ENCODE data around the gene SNX8. TPM values are rescaled to one million over a fixed set of nuclear protein-coding genes. Genes with fewer than 3 reads are reported as not detected.

Gene SNX8
- total RNA-seq, 1 experiment from 2014 or later: 86.6 TPM

DNA sequence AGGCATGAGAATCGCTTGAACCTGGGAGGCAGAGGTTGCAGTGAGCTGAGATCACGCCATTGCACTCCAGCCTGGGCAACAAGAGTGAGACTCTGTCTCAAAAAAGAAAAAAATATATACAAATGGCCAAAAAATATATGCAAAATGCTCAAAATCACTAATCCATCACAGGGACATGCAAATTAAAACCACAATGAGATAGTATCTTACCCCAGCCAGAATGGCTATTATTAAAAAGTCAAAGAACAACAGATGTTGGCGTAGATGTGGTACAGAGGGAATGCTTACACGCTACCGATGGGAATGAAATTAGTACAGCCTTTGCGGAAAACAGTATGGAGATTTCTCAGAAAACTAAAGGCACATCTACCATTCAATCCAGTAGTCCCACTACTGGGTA is 17.4 kb downstream of the SNX8 start:
- BruUV-seq (replicated peaks): no TSS peak

DNA sequence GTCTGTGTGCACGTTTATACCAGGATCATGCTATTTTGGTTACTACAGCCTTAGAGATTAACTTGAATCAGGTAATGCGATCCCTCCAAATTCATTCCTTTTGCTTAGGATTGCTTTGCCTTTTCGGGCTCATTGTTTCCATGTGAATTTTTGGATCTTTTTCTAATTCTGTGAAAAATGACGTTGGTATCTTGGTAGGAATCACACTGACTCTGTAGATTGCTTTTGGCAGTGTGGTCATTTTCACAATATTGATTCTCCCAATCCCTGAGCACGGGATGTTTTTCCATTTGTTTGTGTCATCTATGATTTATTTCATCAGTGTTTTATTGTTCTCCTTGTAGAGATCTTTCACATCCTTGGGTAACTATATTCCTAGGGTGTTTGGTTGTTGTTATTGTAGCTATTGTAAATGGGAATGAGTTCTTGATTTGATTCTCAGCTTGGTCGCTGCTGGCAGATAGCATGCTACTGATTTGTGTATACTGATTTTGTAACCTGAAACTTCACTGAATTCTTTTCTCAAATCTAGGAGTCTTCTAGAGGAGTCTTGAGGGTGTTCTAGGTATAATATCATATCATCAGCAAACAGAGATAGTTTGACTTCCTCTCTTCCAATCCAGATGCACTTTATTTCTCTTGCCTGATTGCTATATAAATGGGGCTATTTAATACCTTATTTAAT is 18.2 kb downstream of the SNX8 start:
- DNase-seq: no peak
- H3K9me3 ChIP-seq: no peaks in the 10 kb centered on the region
- Mint-ChIP-seq H3K36me3 (ENCODE audit: insufficient read depth, unreplicated experiment) (peaks cover 11% of the 10 kb centered on the region), H3K27ac (ENCODE audit: unreplicated experiment) (no peak overlapping the region), H3K9me3 (ENCODE audit: unreplicated experiment) (no peaks in the 10 kb centered on the region), H3K4me3 (ENCODE audit: unreplicated experiment) (no peak overlapping the region), H3K4me1 (ENCODE audit: low read depth, unreplicated experiment) (no peaks in the 10 kb centered on the region), H3K27me3 (ENCODE audit: insufficient read depth, unreplicated experiment) (no peaks in the 10 kb centered on the region)
- H3K36me3 ChIP-seq (ENCODE audit: control insufficient read depth, insufficient read depth, low read length): no peaks in the 10 kb centered on the region
- TSS peak; percentile 25 for BruUV-seq (replicated peaks)
- no peaks in the 10 kb centered on the region for H3K4me1 ChIP-seq
- POLR2A ChIA-PET: no interaction called here
- no peaks in the 10 kb centered on the region for H3K27me3 ChIP-seq (replicated peaks; ENCODE audit: control insufficient read depth, insufficient read depth, low read length)
- CTCF ChIA-PET: no interaction called here
- H3K4me3 ChIP-seq (ENCODE audit: low read depth, low read length): no peak overlapping the region
- intact Hi-C loops (cut with micrococcal nuclease; ENCODE audit: unreplicated experiment): no loop called here
- TF ChIP-seq, protein P1, sequence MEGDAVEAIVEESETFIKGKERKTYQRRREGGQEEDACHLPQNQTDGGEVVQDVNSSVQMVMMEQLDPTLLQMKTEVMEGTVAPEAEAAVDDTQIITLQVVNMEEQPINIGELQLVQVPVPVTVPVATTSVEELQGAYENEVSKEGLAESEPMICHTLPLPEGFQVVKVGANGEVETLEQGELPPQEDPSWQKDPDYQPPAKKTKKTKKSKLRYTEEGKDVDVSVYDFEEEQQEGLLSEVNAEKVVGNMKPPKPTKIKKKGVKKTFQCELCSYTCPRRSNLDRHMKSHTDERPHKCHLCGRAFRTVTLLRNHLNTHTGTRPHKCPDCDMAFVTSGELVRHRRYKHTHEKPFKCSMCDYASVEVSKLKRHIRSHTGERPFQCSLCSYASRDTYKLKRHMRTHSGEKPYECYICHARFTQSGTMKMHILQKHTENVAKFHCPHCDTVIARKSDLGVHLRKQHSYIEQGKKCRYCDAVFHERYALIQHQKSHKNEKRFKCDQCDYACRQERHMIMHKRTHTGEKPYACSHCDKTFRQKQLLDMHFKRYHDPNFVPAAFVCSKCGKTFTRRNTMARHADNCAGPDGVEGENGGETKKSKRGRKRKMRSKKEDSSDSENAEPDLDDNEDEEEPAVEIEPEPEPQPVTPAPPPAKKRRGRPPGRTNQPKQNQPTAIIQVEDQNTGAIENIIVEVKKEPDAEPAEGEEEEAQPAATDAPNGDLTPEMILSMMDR (IDR thresholded peaks at IDR 0.05; ENCODE audit: insufficient read depth in 1 of 2, low read depth in 1 of 2, low read length in 1 of 2, severe bottlenecking in 1 of 2, unreplicated experiment in 1 of 2): no peak

More for the DNA sequence above, 17.4 kb downstream of the SNX8 start:
- Mint-ChIP-seq H3K27ac (ENCODE audit: unreplicated experiment) (no peak overlapping the region), H3K36me3 (ENCODE audit: insufficient read depth, unreplicated experiment) (peaks cover 13% of the 10 kb centered on the region), H3K4me1 (ENCODE audit: low read depth, unreplicated experiment) (no peaks in the 10 kb centered on the region), H3K9me3 (ENCODE audit: unreplicated experiment) (no peaks in the 10 kb centered on the region), H3K27me3 (ENCODE audit: insufficient read depth, unreplicated experiment) (no peaks in the 10 kb centered on the region), H3K4me3 (ENCODE audit: unreplicated experiment) (no peak overlapping the region)
- Histone ChIP-seq H3K4me3 (ENCODE audit: low read depth, low read length) (no peak overlapping the region), H3K36me3 (ENCODE audit: control insufficient read depth, insufficient read depth, low read length) (no peaks in the 10 kb centered on the region), H3K4me1 (no peaks in the 10 kb centered on the region), H3K9me3 (no peaks in the 10 kb centered on the region), H3K27me3 (replicated peaks; ENCODE audit: control insufficient read depth, insufficient read depth, low read length) (no peaks in the 10 kb centered on the region)
- ChIA-PET CTCF (no interaction called here), POLR2A (no interaction called here)
- intact Hi-C loops (cut with micrococcal nuclease; ENCODE audit: unreplicated experiment): no loop called here
- no peak for DNase-seq
- TF ChIP-seq, protein P1 (IDR thresholded peaks at IDR 0.05; ENCODE audit: insufficient read depth in 1 of 2, low read depth in 1 of 2, low read length in 1 of 2, severe bottlenecking in 1 of 2, unreplicated experiment in 1 of 2): no peak

DNA sequence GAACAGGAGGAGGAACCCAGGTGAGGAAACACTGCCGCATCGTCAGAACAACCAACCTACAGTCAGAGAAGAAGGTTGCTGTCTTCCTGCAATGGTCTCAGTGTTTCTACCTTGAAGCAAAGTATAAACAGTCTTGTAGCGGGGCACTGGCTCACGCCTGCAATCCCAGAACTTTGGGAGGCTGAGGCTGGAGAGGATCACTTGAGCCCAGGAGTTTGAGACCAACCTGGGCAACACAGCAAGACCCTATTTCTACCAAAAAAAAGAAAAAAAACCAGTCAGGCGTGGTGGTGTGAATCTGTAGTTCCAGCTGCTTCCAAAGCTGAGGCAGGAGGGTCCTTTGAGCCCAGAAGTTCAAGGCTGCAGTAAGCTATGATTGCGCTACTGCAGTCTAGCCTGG is 23.4 kb downstream of the SNX8 start:
- CTCF ChIA-PET: no interaction called here
- Histone ChIP-seq H3K4me1 (no peaks in the 10 kb centered on the region), H3K36me3 (ENCODE audit: control insufficient read depth, insufficient read depth, low read length) (no peaks in the 10 kb centered on the region), H3K27me3 (replicated peaks; ENCODE audit: control insufficient read depth, insufficient read depth, low read length) (no peaks in the 10 kb centered on the region), H3K9me3 (no peaks in the 10 kb centered on the region), H3K4me3 (ENCODE audit: low read depth, low read length) (no peak overlapping the region)
- intact Hi-C loops (cut with micrococcal nuclease; ENCODE audit: unreplicated experiment): no loop called here
- H3K27ac Mint-ChIP-seq (ENCODE audit: unreplicated experiment): no peak overlapping the region
- BruUV-seq (replicated peaks): no TSS peak
- POLR2A ChIA-PET: no interaction called here
- H3K4me3 Mint-ChIP-seq (ENCODE audit: unreplicated experiment): no peak overlapping the region
- no peaks in the 10 kb centered on the region for H3K9me3 Mint-ChIP-seq (ENCODE audit: unreplicated experiment)
- H3K4me1 Mint-ChIP-seq (ENCODE audit: low read depth, unreplicated experiment): no peaks in the 10 kb centered on the region
- TF ChIP-seq, protein P1 (IDR thresholded peaks at IDR 0.05; ENCODE audit: insufficient read depth in 1 of 2, low read depth in 1 of 2, low read length in 1 of 2, severe bottlenecking in 1 of 2, unreplicated experiment in 1 of 2): no peak
- H3K27me3 Mint-ChIP-seq (ENCODE audit: insufficient read depth, unreplicated experiment): no peaks in the 10 kb centered on the region
- peaks cover 14% of the 10 kb centered on the region for H3K36me3 Mint-ChIP-seq (ENCODE audit: insufficient read depth, unreplicated experiment)
- DNase-seq: no peak
